ENCODE data around the gene IL9.

GRCh38 chr5:135891268-135891667 lies 4.4 kb downstream of the IL9 start:
- TF ChIP-seq, protein P1, sequence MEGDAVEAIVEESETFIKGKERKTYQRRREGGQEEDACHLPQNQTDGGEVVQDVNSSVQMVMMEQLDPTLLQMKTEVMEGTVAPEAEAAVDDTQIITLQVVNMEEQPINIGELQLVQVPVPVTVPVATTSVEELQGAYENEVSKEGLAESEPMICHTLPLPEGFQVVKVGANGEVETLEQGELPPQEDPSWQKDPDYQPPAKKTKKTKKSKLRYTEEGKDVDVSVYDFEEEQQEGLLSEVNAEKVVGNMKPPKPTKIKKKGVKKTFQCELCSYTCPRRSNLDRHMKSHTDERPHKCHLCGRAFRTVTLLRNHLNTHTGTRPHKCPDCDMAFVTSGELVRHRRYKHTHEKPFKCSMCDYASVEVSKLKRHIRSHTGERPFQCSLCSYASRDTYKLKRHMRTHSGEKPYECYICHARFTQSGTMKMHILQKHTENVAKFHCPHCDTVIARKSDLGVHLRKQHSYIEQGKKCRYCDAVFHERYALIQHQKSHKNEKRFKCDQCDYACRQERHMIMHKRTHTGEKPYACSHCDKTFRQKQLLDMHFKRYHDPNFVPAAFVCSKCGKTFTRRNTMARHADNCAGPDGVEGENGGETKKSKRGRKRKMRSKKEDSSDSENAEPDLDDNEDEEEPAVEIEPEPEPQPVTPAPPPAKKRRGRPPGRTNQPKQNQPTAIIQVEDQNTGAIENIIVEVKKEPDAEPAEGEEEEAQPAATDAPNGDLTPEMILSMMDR (IDR thresholded peaks at IDR 0.05) = no peak
- no peak for TF ChIP-seq POLR2A (IDR thresholded peaks at IDR 0.05)
